Activated naive CD8-positive, alpha-beta T cell treated with anti-CD3 and anti-CD28 coated beads for 36 hours (primary cell): ENCODE measurements around the gene UBN2. TPM values are rescaled to one million over a fixed set of nuclear protein-coding genes. Genes with fewer than 3 reads are reported as not detected.
"Not testable (repeated sequence)": the region's sequence is repeated elsewhere in the genome, so short reads cannot be mapped to it uniquely, and the experiment has no call there.

Experiments used
- DNase-seq: peaks from one replicate; pipeline ENCODE4 v3.0.0; 2021
- H3K27ac Mint-ChIP-seq: one replicate; pipeline ENCODE4 v1.8.0; 2022; ENCODE audit warnings: mild to moderate bottlenecking, moderate library complexity, mixed read lengths
- H3K27me3 Mint-ChIP-seq: one replicate; pipeline ENCODE4 v1.8.0; 2022; ENCODE audit warnings: mild to moderate bottlenecking, mixed read lengths
- H3K36me3 Mint-ChIP-seq: one replicate; pipeline ENCODE4 v1.8.0; 2021; ENCODE audit warnings: mild to moderate bottlenecking, mixed read lengths
- H3K4me1 Mint-ChIP-seq: one replicate; pipeline ENCODE4 v1.8.0; 2021; ENCODE audit warnings: mixed read lengths
- H3K4me3 Mint-ChIP-seq: one replicate; pipeline ENCODE4 v1.8.0; 2022; ENCODE audit warnings: mild to moderate bottlenecking, moderate library complexity, mixed read lengths
- H3K9me3 Mint-ChIP-seq: one replicate; pipeline ENCODE4 v1.8.0; 2022; ENCODE audit warnings: mixed read lengths
- total RNA-seq, 2 experiments: library from RNA; stranded (reverse); gene quantifications; one replicate each; pipeline ENCODE4 v1.2.3, GENCODE V29; 2021

Gene UBN2
- total RNA-seq, 2 experiments from 2014 or later: 8.8 to 9.4 TPM

DNA sequence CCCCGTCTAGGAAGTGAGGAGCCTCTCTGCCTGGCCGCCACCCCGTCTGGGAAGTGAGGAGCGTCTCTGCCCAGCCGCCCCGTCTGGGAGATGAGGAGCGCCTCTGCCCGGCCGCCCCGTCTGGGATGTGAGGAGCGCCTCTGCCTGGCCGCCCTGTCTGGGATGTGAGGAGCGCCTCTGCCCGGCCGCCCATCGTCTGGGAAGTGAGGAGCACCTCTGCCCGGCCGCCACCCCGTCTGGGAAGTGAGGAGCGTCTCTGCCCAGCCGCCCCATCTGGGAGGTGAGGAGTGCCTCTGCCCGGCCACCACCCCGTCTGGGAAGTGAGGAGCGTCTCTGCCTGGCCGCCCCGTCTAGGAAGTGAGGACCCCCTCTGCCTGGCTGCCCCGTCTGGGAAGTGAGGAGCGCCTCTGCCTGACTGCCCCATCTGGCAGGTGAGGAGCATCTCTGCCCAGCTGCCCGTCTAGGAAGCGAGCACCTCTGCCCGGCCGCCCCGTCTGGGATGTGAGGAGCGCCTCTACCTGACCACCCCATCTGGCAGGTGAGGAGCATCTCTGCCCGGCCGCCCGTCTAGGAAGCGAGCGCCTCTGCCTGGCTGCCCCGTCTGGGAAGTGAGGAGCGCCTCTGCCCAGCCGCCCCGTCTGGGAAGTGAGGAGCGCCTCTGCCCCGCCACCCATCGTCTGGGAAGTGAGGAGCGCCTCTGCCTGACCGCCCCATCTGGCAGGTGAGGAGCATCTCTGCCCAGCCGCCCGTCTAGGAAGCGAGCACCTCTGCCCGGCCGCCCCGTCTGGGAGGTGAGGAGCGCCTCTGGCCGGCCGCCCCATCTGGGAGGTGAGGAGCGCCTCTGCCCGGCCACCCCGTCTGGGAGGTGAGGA is 5.5 kb upstream of the UBN2 start:
- not testable (repeated sequence) for H3K27me3 Mint-ChIP-seq, H3K9me3 Mint-ChIP-seq, H3K4me3 Mint-ChIP-seq, H3K27ac Mint-ChIP-seq, H3K4me1 Mint-ChIP-seq, DNase-seq, H3K36me3 Mint-ChIP-seq

- DNase-seq, H3K27ac Mint-ChIP-seq, H3K9me3 Mint-ChIP-seq, H3K4me3 Mint-ChIP-seq, H3K4me1 Mint-ChIP-seq, H3K36me3 Mint-ChIP-seq, H3K27me3 Mint-ChIP-seq: not testable (repeated sequence)
Measured at GRCh38 chr7:139226158-139226515, 4.9 kb upstream of the UBN2 start.

- DNase-seq, H3K27me3 Mint-ChIP-seq, H3K4me1 Mint-ChIP-seq, H3K4me3 Mint-ChIP-seq, H3K36me3 Mint-ChIP-seq, H3K9me3 Mint-ChIP-seq, H3K27ac Mint-ChIP-seq: not testable (repeated sequence)
Measured at GRCh38 chr7:139226988-139227488, 4.0 kb upstream of the UBN2 start.

DNA sequence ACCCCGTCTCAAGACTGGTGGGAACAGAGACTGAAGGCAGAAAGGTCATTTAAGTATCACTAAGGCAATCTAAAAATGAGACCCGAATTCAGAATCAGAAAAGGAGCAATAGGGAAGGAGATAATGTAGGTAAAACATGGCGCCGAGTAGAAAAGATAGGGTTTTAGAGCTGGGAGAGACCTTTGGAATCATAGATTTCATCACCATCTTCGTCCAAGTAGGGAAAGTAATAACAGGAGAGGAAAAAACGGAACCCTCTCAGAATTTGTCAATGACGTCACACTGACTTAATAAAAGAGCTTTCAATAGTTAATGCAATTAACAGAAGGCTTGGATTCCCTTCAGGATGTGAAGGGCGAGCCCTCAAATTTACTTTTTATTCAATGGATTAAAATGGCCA is 1.0 kb upstream of the UBN2 start:
- Mint-ChIP-seq H3K4me3 (peak overlapping the region; percentile 100), H3K9me3 (no peaks in the 10 kb centered on the region), H3K36me3 (peaks cover 1% of the 10 kb centered on the region), H3K27me3 (no peaks in the 10 kb centered on the region), H3K4me1 (peaks cover 19% of the 10 kb centered on the region), H3K27ac (no peak overlapping the region)
- DNase-seq: no peak

- no peaks in the 10 kb centered on the region for H3K27me3 Mint-ChIP-seq
- no peaks in the 10 kb centered on the region for H3K9me3 Mint-ChIP-seq
Measured at GRCh38 chr7:139230484-139230773, 608 bp upstream of the UBN2 start.

GRCh38 chr7:139231513-139232376 is 708 bp downstream of the UBN2 start:
- DNase-seq: peak; percentile 35
- H3K9me3 Mint-ChIP-seq: no peaks in the 10 kb centered on the region
- peaks cover 1% of the 10 kb centered on the region for H3K36me3 Mint-ChIP-seq
- peaks cover 28% of the 10 kb centered on the region for H3K4me1 Mint-ChIP-seq
- peak overlapping the region; percentile 100 for H3K4me3 Mint-ChIP-seq
- H3K27ac Mint-ChIP-seq: peak overlapping the region; percentile 56
- no peaks in the 10 kb centered on the region for H3K27me3 Mint-ChIP-seq

More at GRCh38 chr7:139230484-139230773, 608 bp upstream of the UBN2 start:
- no peak for DNase-seq
- H3K4me1 Mint-ChIP-seq: peaks cover 19% of the 10 kb centered on the region
- peak overlapping the region; percentile 95 for H3K27ac Mint-ChIP-seq
- peaks cover 1% of the 10 kb centered on the region for H3K36me3 Mint-ChIP-seq
- H3K4me3 Mint-ChIP-seq: peak overlapping the region; percentile 100

- Mint-ChIP-seq H3K4me1 (peaks cover 28% of the 10 kb centered on the region), H3K27ac (peak overlapping the region; percentile 56), H3K9me3 (no peaks in the 10 kb centered on the region), H3K27me3 (no peaks in the 10 kb centered on the region), H3K4me3 (peak overlapping the region; percentile 92), H3K36me3 (peaks cover 1% of the 10 kb centered on the region)
- DNase-seq: no peak
Measured at GRCh38 chr7:139232377-139232717, 1.3 kb downstream of the UBN2 start.

- DNase-seq: no peak
- Mint-ChIP-seq H3K4me1 (peaks cover 28% of the 10 kb centered on the region), H3K27me3 (no peaks in the 10 kb centered on the region), H3K36me3 (peaks cover 2% of the 10 kb centered on the region), H3K27ac (no peak overlapping the region), H3K9me3 (no peaks in the 10 kb centered on the region), H3K4me3 (peak overlapping the region; percentile 92)
Measured at GRCh38 chr7:139232904-139233303, 1.9 kb downstream of the UBN2 start.

GRCh38 chr7:139241258-139241657 is 10.2 kb downstream of the UBN2 start:
- no peak for DNase-seq
- peaks cover 7% of the 10 kb centered on the region for H3K4me1 Mint-ChIP-seq
- H3K4me3 Mint-ChIP-seq: no peak overlapping the region
- no peaks in the 10 kb centered on the region for H3K9me3 Mint-ChIP-seq
- H3K27ac Mint-ChIP-seq: no peak overlapping the region
- H3K36me3 Mint-ChIP-seq: peaks cover 15% of the 10 kb centered on the region
- no peaks in the 10 kb centered on the region for H3K27me3 Mint-ChIP-seq

GRCh38 chr7:139242741-139243281 is 11.8 kb downstream of the UBN2 start:
- Mint-ChIP-seq H3K27me3 (no peaks in the 10 kb centered on the region), H3K4me3 (no peak overlapping the region), H3K9me3 (no peaks in the 10 kb centered on the region), H3K36me3 (peaks cover 20% of the 10 kb centered on the region), H3K4me1 (peaks cover 8% of the 10 kb centered on the region), H3K27ac (no peak overlapping the region)
- DNase-seq: no peak

DNA sequence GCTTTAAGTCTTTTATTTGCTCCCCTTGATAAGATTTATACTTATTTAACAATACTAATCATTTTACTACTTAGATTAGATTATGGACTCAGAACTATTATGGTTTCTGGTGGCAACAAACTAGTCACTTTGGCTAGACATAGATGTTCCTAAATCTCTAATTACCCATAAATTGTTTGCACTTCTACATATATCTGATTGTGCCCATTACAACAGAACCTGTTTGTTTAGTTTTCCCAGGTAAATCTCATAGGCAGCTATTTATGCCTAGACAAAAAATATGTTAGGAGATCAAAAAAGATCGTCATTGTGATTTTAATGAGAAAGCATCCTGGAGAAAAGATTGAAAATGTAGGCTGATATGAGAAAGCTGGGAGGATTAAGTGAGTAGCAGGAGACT is 14.4 kb downstream of the UBN2 start:
- Mint-ChIP-seq H3K9me3 (no peaks in the 10 kb centered on the region), H3K4me3 (no peak overlapping the region), H3K27me3 (no peaks in the 10 kb centered on the region), H3K4me1 (peaks cover 8% of the 10 kb centered on the region), H3K36me3 (peaks cover 20% of the 10 kb centered on the region), H3K27ac (no peak overlapping the region)
- no peak for DNase-seq

DNA sequence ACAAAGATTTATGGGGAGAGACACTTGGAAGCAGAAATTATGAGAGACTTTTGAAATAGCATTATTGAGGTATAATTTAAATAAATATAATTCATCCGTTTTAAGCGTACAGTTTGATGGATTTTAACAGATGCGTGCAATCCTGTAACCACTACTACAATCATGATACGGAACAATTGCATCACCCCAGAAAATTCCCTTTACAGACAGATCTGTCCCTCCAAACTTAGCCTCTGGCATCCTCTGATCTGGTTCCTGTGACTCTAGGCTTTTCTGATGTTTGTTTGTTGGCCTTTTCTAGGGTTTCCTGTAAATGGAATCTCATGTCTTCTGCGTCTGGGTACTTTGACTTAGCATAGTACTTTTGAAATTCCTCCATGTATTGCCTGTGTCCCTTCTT is 15.5 kb downstream of the UBN2 start:
- no peaks in the 10 kb centered on the region for H3K27me3 Mint-ChIP-seq
- H3K4me1 Mint-ChIP-seq: peaks cover 11% of the 10 kb centered on the region
- H3K27ac Mint-ChIP-seq: no peak overlapping the region
- no peaks in the 10 kb centered on the region for H3K9me3 Mint-ChIP-seq
- no peak overlapping the region for H3K4me3 Mint-ChIP-seq
- no peak for DNase-seq
- H3K36me3 Mint-ChIP-seq: peaks cover 20% of the 10 kb centered on the region

DNA sequence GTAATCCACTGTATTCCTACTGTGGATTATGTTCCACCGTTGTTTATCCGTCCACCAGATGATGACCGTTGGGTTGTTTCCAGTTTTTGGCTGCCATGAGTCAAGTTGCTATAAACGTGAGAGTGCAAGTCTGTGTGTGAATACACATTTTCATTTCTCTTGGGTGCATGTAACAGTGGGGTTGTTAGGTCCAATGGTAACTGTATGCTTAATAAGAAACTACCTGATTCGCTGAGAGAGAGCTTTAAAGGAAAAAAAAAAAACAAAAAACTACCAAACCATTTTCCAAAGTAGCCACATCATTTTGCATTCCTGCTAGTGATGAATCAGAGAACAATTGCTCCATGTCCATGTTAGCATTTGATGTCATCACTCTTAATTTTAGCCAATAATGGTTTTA is 15.9 kb downstream of the UBN2 start:
- Mint-ChIP-seq H3K27me3 (no peaks in the 10 kb centered on the region), H3K9me3 (no peaks in the 10 kb centered on the region), H3K36me3 (peaks cover 20% of the 10 kb centered on the region), H3K4me3 (no peak overlapping the region), H3K4me1 (peaks cover 11% of the 10 kb centered on the region), H3K27ac (no peak overlapping the region)
- DNase-seq: no peak

DNA sequence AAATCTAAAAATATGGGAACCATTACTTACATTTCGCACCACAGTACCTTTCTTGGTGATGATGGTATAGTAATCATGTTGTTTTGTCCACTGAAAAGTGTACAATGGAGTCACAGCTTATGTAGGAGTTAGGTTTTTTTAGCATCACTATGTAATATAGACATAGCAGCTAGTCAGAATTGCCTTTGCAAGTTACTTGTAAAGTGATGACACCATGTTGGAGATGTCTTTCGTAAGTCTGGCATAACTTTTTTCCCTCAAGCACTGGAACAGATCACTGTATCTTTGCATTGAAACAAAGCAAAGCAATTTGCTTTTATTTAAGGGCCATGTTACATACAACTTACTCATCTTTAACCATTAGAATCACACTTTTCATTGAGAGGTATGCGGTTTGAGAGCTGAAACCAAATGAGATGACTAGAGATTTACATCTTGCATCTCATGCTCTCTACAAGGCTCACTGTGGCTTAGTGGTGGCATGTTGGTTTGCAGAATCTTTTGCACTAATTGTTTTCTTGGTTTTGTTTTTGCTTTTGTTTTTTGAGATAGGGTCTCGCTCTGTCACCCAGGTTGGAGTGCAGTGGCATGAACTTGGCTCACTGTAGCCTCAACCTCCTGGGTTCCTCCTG is 18.3 kb downstream of the UBN2 start:
- DNase-seq: no peak
- H3K27me3 Mint-ChIP-seq: no peaks in the 10 kb centered on the region
- no peak overlapping the region for H3K4me3 Mint-ChIP-seq
- H3K9me3 Mint-ChIP-seq: no peaks in the 10 kb centered on the region
- H3K27ac Mint-ChIP-seq: no peak overlapping the region
- H3K4me1 Mint-ChIP-seq: peaks cover 7% of the 10 kb centered on the region
- peaks cover 12% of the 10 kb centered on the region for H3K36me3 Mint-ChIP-seq

DNA sequence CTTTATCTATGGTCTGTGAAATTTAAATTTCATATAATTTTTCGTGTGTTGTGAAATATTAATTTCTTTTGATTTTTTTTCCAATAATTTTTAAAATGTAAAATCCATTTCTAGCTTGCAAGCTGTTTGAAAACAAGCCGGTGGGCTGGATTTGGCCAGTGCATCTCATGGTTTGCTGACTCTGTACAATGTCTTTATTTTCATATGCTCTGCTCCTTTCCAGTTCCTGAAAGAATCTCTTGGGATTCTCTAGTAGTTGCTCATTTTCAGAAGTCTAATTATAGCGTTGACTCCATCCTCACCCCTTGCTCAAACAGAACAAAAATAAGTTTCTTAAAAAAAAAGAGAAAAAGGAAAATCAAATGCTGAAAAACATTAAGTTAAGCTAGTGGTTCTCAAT is 21.4 kb downstream of the UBN2 start:
- DNase-seq: no peak
- Mint-ChIP-seq H3K4me3 (no peak overlapping the region), H3K4me1 (peaks cover 3% of the 10 kb centered on the region), H3K27me3 (no peaks in the 10 kb centered on the region), H3K36me3 (peaks cover 7% of the 10 kb centered on the region), H3K27ac (no peak overlapping the region), H3K9me3 (no peaks in the 10 kb centered on the region)
